WI38 (cell line): ENCODE measurements around the gene THEMIS.

Experiments used
- H3K4me3 ChIP-seq: 2 replicates; pipeline ENCODE4 v1.5.1; 2011; ENCODE audit warnings: low read depth, mild to moderate bottlenecking, control low read depth, low read length
- TF ChIP-seq, protein P1 (sequence below): IDR thresholded peaks from 2 replicates; pipeline ENCODE4 v1.5.1; 2012; ENCODE audit warnings: low read depth, mild to moderate bottlenecking, control low read depth, low read length

The THEMIS gene

GRCh38 chr6:127900935-127901334 is at the start of gene THEMIS:
Gene THEMIS, minus strand, starts transcription at chr6:127901058. Its CDS starts 126 bp downstream, at chr6:127900932.
- no peak within 1 kb of the TSS for H3K4me3 ChIP-seq
- TF ChIP-seq, protein P1, sequence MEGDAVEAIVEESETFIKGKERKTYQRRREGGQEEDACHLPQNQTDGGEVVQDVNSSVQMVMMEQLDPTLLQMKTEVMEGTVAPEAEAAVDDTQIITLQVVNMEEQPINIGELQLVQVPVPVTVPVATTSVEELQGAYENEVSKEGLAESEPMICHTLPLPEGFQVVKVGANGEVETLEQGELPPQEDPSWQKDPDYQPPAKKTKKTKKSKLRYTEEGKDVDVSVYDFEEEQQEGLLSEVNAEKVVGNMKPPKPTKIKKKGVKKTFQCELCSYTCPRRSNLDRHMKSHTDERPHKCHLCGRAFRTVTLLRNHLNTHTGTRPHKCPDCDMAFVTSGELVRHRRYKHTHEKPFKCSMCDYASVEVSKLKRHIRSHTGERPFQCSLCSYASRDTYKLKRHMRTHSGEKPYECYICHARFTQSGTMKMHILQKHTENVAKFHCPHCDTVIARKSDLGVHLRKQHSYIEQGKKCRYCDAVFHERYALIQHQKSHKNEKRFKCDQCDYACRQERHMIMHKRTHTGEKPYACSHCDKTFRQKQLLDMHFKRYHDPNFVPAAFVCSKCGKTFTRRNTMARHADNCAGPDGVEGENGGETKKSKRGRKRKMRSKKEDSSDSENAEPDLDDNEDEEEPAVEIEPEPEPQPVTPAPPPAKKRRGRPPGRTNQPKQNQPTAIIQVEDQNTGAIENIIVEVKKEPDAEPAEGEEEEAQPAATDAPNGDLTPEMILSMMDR = no peak

- H3K4me3 ChIP-seq = no peak overlapping the region
- TF ChIP-seq, protein P1 = no peak
Observed at GRCh38 chr6:127949251-127949650, 48.4 kb upstream of the THEMIS start.

- H3K4me3 ChIP-seq = no peak overlapping the region
- TF ChIP-seq, protein P1 = no peak
Observed at GRCh38 chr6:127946388-127946787, 45.5 kb upstream of the THEMIS start.

DNA sequence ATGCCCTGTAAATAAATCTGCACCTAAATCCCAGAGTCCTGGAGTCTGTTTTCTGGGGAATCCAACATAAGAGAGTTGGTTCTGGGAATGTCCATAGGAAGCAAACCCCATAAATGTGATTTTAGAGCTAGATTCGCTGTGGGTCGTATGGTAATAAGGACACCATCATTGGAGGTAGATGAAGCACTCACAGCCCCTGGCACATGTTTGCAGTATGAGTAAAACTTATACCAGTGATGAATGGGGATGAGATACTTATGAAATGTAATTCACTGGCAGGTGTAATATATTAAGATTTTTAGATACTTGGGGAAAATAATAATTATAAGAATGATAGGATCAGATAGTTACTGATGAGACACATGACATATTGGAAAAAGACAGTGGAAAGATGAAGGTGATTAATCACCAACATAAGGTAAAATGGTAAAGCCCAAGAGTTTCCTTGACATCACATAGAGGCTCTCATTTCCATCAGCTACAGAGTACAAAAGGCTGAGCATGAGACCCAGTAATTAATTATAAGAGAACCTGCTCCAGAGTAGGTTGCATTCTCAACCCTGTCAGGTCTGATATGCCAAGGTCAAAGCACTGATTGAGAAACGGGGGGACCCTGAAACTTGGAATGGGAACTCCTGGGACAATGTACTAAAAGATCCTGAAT is 44.7 kb upstream of the THEMIS start:
- TF ChIP-seq, protein P1 = no peak
- no peak overlapping the region for H3K4me3 ChIP-seq

- TF ChIP-seq, protein P1 = no peak
- H3K4me3 ChIP-seq = no peak overlapping the region
Observed at GRCh38 chr6:127941228-127941627, 40.4 kb upstream of the THEMIS start.

DNA sequence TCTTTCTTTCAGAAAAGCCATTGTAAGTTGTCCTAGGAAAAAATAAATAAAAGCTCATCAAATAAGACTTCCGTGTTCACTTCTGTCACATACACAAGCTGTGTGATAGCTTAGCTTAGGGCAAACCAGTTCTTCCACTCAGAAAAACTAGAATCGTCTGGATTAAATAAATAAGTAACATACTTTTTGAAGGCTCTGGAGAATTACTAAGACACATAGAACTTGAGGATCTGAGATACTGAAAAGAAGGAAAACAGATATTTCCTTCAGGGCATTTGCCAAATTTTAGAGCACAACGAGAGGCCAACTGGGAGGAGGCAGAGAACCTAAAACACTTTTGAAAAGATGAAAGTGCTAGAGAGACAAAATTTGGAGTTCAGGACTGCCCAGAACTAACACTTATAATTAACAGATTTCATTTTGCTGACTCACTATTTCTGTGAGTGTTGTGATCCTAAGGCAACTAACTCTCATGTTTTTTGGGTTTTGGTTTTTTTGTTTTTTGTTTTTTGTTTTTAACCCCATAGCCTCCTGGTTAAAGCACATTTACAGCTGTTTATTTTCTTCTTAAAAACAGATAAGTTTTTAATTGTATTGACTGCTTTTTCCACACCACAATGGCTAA is 38.7 kb upstream of the THEMIS start:
- no peak overlapping the region for H3K4me3 ChIP-seq
- TF ChIP-seq, protein P1 = no peak

GRCh38 chr6:127938701-127939100 is 37.8 kb upstream of the THEMIS start:
- TF ChIP-seq, protein P1 = no peak
- no peak overlapping the region for H3K4me3 ChIP-seq
